ENCODE results near the gene CR1L. TPM values are rescaled to one million over a fixed set of nuclear protein-coding genes. Genes with fewer than 3 reads are reported as not detected.
"Not testable (repeated sequence)": the region's sequence is repeated elsewhere in the genome, so short reads cannot be mapped to it uniquely, and the experiment has no call there.

The CR1L gene
- total RNA-seq, 1 donor from 2014 or later, result not detected

- TF ChIP-seq CTCF (IDR thresholded peaks at IDR 0.05), result no peak
- no peaks in the 10 kb centered on the region for H3K4me1 Mint-ChIP-seq (ENCODE audit: low read depth)
- peaks cover 24% of the 10 kb centered on the region for H3K27me3 Mint-ChIP-seq (ENCODE audit: low read depth)
- H3K9me3 Mint-ChIP-seq (ENCODE audit: low read depth), result no peaks in the 10 kb centered on the region
- no peak overlapping the region for H3K4me3 Mint-ChIP-seq (ENCODE audit: unreplicated experiment)
- no peaks in the 10 kb centered on the region for H3K36me3 Mint-ChIP-seq (ENCODE audit: low read depth)
- H3K27ac Mint-ChIP-seq (ENCODE audit: unreplicated experiment), result no peak overlapping the region
- DNase-seq (ENCODE audit: low spot score), result no peak
Observed at GRCh38 chr1:207691010-207691409, 46.1 kb downstream of the CR1L start.

- Mint-ChIP-seq H3K9me3 (ENCODE audit: low read depth) (no peaks in the 10 kb centered on the region), H3K27ac (ENCODE audit: unreplicated experiment) (no peak overlapping the region)
Observed at GRCh38 chr1:207691841-207692240, 46.9 kb downstream of the CR1L start.

DNA sequence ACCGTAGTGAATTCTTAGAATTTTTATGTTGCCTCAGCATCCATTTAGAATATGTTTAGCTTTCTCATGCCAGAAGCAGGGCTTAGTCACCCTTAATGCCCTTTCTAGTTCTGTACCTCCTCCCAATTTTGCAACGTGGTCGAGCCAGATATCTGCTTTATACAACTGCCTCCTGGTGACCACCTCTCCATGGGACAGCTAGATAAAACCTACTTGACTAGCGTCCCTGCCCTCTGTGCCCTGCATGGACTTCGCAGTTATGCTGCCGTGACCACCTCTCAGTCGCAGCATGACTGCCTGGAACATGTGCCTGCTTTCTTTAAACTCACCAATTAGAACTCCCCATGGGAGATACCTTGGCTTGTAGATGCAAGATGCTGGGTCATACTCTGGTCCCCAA, 47.4 kb downstream of the CR1L start:
- H3K4me3 Mint-ChIP-seq (ENCODE audit: unreplicated experiment); H3K27ac Mint-ChIP-seq (ENCODE audit: unreplicated experiment); H3K36me3 Mint-ChIP-seq (ENCODE audit: low read depth); DNase-seq (ENCODE audit: low spot score); H3K4me1 Mint-ChIP-seq (ENCODE audit: low read depth); H3K9me3 Mint-ChIP-seq (ENCODE audit: low read depth): not testable (repeated sequence)
- peaks cover 23% of the 10 kb centered on the region for H3K27me3 Mint-ChIP-seq (ENCODE audit: low read depth)

More at GRCh38 chr1:207691841-207692240, 46.9 kb downstream of the CR1L start:
- Mint-ChIP-seq H3K4me1 (ENCODE audit: low read depth) (no peaks in the 10 kb centered on the region), H3K36me3 (ENCODE audit: low read depth) (no peaks in the 10 kb centered on the region), H3K4me3 (ENCODE audit: unreplicated experiment) (no peak overlapping the region), H3K27me3 (ENCODE audit: low read depth) (peaks cover 23% of the 10 kb centered on the region)
- no peak for TF ChIP-seq CTCF (IDR thresholded peaks at IDR 0.05)
- no peak for DNase-seq (ENCODE audit: low spot score)

GRCh38 chr1:207695891-207696290, 51.0 kb downstream of the CR1L start:
- no peaks in the 10 kb centered on the region for H3K4me1 Mint-ChIP-seq (ENCODE audit: low read depth)
- no peak for DNase-seq (ENCODE audit: low spot score)

GRCh38 chr1:207698822-207699483, 54.0 kb downstream of the CR1L start:
- TF ChIP-seq CTCF (IDR thresholded peaks at IDR 0.05), result peak; percentile 81
- no peaks in the 10 kb centered on the region for H3K9me3 Mint-ChIP-seq (ENCODE audit: low read depth)
- DNase-seq (ENCODE audit: low spot score), result no peak
- peaks cover 4% of the 10 kb centered on the region for H3K27me3 Mint-ChIP-seq (ENCODE audit: low read depth)
- no peaks in the 10 kb centered on the region for H3K4me1 Mint-ChIP-seq (ENCODE audit: low read depth)
- no peak overlapping the region for H3K4me3 Mint-ChIP-seq (ENCODE audit: unreplicated experiment)
- no peaks in the 10 kb centered on the region for H3K36me3 Mint-ChIP-seq (ENCODE audit: low read depth)
- no peak overlapping the region for H3K27ac Mint-ChIP-seq (ENCODE audit: unreplicated experiment)

More at GRCh38 chr1:207695891-207696290, 51.0 kb downstream of the CR1L start:
- peaks cover 11% of the 10 kb centered on the region for H3K27me3 Mint-ChIP-seq (ENCODE audit: low read depth)
- no peaks in the 10 kb centered on the region for H3K36me3 Mint-ChIP-seq (ENCODE audit: low read depth)
- H3K4me3 Mint-ChIP-seq (ENCODE audit: unreplicated experiment), result no peak overlapping the region
- H3K27ac Mint-ChIP-seq (ENCODE audit: unreplicated experiment), result no peak overlapping the region
- no peak for TF ChIP-seq CTCF (IDR thresholded peaks at IDR 0.05)
- no peaks in the 10 kb centered on the region for H3K9me3 Mint-ChIP-seq (ENCODE audit: low read depth)

DNA sequence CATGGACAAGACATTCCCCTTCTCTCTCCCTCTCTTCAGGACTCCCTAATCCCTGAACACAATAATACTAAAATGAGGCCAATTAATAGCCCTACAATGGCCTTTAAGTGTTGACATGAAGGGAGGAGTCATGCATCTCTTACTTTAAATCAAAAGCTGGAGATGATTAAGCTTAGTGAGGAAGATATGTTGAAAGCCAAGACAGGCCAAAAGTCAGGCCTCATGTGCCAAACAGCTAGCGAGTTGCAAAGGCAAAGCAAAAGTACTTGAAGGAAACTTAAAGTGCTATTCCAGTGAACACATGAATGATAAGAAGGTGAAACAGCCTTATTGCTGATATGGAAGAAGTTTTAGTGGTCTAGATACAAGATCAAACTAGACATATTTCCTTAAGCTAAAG, 57.4 kb downstream of the CR1L start:
- H3K4me1 Mint-ChIP-seq (ENCODE audit: low read depth), result peaks cover 2% of the 10 kb centered on the region
- H3K9me3 Mint-ChIP-seq (ENCODE audit: low read depth), result no peaks in the 10 kb centered on the region
- H3K36me3 Mint-ChIP-seq (ENCODE audit: low read depth), result no peaks in the 10 kb centered on the region
- no peak for DNase-seq (ENCODE audit: low spot score)
- H3K4me3 Mint-ChIP-seq (ENCODE audit: unreplicated experiment), result no peak overlapping the region
- H3K27ac Mint-ChIP-seq (ENCODE audit: unreplicated experiment), result no peak overlapping the region
- H3K27me3 Mint-ChIP-seq (ENCODE audit: low read depth), result peaks cover 2% of the 10 kb centered on the region
- TF ChIP-seq CTCF (IDR thresholded peaks at IDR 0.05), result no peak

Data from chondrocyte (in vitro differentiated cells).